NOMO-1 (cell line): ENCODE measurements around the gene NEK6.

Source experiments
- DNase-seq, 2 experiments: peaks; one replicate each; lab custom pipeline; 2025; ENCODE audit not compliant: unreplicated experiment in 2 of 2; lab: John Stamatoyannopoulos, UW

The NEK6 gene

GRCh38 chr9:124274738-124275137 is 17.0 kb downstream of the NEK6 start:
- DNase-seq: no peak

GRCh38 chr9:124277420-124277819 is 19.7 kb downstream of the NEK6 start:
- DNase-seq: no peak

- no peak for DNase-seq
Measured at GRCh38 chr9:124278054-124278540, 20.3 kb downstream of the NEK6 start.

- DNase-seq: no peak
Measured at GRCh38 chr9:124279531-124280175, 21.9 kb downstream of the NEK6 start.

GRCh38 chr9:124280176-124280691 is 22.5 kb downstream of the NEK6 start:
- DNase-seq: no peak

DNA sequence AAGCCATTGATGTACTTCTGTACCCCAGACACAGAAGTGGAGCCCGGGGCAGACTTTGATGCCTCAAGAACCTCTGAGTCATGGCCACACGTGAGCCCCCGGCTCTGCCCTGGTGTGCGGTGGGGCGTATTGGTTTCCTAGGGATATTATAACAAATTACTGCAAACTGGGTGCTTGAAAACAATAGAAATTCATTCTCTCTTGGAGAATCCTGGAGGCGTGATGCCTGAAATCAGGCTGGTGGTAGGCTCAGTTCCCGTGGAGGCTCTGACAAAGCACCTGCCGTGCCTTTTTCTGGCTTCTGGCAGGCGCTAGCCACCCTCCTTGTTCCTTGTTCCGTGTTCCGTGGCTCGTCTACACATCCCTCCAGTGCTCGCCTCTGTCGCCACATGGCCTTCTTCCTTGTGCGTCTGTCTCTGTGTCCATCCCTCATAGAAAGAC is 24.2 kb downstream of the NEK6 start:
- DNase-seq: no peak

DNA sequence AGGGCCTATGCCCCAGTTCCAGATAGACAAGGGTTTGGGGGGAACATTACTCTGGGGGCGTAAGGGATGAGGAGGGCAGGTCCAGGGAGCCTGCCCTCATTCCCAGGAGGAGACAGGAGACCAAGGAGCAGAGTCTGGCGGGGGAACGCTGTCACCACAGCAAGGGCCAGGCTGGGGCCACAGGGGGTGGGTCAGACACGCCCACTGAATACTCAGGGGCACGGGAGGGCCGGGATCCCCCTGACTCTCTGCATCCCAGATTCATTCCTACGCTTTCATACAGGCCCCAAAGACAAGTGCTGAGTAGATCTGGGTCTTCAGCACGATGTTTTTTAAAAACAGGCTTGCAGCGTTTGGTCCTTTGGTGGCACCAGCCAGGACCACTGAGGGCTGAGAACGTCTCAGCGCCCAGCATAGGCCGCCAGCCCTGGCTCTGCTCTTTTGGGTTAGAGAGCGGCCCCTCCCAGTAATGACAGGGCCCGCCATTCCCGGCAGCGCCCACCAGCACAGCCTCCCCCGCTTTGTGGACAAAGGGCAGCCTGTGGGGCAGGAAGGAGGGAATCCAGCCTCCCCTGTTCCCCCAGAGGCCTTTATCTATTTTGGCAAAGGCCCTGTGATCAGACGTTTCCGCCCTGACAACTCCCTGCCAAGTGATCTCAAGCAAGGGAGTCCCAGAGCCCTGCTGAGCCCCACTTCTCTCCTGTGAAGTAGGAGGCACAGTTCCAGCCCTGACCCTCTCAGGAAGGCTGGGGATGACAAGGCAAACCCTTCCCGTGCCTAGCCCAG is 24.9 kb downstream of the NEK6 start:
- no peak for DNase-seq

GRCh38 chr9:124283228-124283814 is 25.6 kb downstream of the NEK6 start:
- DNase-seq: no peak

DNA sequence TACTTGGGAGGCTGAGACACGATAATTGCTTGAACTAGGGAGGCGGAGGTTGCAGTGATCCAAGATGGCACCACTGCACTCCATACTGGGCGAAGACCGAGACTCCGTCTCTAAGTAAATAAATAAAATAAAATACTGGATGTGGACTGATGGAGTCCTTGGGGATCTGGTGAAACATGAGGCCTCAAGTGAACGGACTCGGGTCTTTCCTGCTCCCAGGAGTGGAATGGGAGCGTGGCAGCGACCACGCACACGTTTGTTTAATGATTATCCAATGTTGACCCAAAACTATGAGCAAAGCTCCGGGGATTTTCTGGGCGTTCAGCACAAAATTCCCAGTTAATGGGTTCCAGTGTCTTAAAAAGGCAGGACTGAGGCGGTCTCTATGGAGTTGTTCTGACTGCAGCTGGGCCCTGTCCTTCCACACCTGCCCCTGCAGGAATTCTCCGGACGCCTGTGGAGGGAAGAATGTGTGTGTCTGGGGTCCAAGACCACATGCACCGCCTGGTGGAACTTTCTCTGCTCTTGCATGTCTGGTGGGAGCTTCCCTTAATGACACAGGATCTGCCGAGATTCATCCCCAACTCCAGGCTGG is 26.6 kb downstream of the NEK6 start:
- DNase-seq: no peak

DNA sequence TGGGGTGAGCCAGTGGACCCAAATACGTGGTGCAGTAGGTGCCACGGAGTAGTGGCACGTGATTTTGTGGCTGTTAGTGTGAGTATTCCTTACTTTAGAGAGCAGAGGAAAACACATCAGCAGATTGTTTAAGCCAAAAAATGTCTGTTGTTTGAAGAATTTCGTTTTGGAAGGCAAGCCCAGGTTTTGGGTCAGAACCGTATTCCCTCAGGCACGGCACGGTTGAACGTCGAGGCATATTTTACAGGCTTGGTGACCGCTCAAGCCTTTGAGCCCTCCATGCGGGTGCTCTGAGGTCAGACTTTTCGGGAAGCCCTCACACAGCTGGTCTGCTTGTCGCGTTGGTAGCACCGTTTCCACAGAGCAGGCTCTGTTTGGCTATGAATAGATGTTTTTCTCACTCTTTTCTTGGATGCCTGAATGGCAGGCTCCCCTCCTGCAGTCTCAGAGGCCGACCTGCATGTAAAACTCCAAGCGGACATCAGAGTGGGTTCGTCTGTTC is 27.2 kb downstream of the NEK6 start:
- no peak for DNase-seq

GRCh38 chr9:124285490-124285889 is 27.7 kb downstream of the NEK6 start:
- no peak for DNase-seq

GRCh38 chr9:124285903-124286291 is 28.1 kb downstream of the NEK6 start:
- peak; percentile 62 to 67 for DNase-seq

DNA sequence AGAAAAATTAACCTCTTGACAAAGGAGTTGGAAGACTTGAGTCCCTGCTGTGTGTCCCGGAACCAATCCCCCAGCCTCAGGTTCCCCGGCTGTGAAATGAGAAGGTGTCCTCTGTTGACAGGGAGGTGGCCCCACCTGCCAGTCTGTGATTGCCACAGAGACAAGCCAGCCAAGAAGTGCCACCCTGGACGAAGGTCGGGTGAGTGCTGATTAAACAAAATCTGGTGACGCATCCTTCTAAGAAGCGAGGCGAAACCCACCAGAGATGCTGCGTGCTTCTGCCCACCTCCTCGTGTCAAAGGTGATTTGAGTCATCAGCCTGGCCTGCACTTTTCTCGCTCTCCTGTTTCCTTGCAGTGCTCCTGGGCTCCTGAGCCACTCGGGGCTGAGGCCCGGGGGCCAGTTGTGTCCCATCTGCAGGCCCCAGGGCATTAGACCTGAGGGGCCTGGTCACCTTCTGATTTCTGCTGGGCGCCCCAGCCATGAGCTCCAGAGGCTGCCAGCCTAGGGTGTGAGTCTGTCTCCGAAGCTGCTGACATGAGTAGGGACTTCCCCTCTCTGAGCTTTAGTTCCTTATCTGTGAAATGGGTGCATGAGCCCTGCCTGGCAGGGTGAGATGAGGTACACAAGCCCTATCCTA is 28.7 kb downstream of the NEK6 start:
- peak in 1 of 2 experiments; percentile 50 for DNase-seq

DNA sequence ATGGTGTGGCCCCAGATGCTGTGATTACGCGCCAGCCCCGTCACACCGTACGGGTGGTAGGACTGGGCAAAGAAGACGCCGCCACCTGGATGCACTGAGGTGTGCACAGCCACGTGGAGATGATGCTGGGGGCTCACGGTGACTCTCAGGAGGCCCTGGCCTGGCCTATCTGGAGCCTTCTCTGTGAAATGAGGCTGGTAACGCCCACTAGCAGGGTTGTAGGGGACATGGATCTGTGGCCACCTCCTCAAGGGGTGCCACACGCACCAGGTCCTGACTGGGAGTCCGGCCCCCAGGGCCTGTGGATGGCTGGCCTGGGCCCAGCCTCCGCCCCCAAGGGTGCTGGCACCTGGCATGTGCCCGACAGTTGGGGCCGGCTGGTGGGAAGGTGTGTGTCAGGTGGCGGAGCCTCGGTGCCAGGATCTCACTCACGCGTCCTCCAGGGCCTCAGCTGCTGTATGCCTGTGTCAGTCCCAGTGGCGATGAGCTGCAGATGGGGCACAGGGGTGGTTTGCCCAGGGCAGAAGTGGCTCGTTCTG is 32.4 kb downstream of the NEK6 start:
- no peak for DNase-seq

GRCh38 chr9:124290743-124291554 is 33.2 kb downstream of the NEK6 start:
- DNase-seq: no peak

GRCh38 chr9:124291801-124292396 is 34.1 kb downstream of the NEK6 start:
- DNase-seq: peak; percentile 47 to 52

DNA sequence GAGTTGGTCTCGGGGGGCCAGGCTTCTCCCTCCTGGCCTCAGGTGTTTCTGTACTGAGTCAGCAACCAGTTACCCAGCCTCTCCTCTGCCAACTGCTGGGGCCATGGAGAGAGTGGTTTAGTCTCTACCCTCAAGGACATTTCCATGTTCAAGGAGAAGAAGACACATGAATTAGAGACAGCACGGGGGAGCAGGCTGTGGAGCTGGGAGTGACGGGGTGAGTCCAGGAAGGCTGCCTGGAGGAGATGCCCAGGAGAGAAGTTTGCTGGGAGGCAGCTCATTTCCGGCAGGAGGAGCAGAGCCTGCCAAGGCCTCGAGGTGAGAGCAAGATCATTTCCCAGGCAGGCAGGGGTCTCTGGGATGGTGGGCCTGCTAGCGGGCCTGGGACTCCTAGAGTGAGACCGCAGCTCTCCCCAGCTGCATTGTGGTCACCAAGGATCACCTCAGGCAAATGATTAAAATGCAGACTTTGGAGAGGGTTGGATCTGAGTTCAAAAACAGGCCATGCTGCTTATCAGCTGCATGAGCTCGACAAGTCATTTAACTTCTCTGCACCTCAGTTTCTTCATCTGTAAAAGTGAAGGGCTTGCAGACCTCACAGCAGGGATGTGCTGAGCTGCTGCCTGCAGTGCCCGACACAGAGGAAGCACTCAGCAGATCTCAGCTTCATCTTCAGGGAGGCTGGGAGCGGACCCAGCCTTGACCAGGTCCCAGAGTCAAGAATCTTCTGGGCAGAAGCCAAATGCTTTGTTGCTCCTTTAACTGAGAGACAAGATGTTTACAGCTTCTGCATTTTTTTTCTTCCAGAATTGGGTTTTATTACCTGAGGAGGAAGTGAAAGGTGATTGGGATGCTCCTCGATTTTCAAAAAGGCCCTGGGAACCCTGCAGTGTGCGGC is 35.2 kb downstream of the NEK6 start:
- no peak for DNase-seq
